Activated naive CD4-positive, alpha-beta T cell treated with anti-CD3 and anti-CD28 coated beads for 36 hours (primary cell): Measurements from ENCODE around the gene CLTA. TPM values are rescaled to one million over a fixed set of nuclear protein-coding genes. Genes with fewer than 3 reads are reported as not detected.
"Not testable (repeated sequence)": the region's sequence is repeated elsewhere in the genome, so short reads cannot be mapped to it uniquely, and the experiment has no call there.

Source experiments
- CTCF ChIA-PET: fragments of 350-600 bp; sonication (Branson Sonifier 250); formaldehyde crosslinking; loops from one replicate; lab custom pipeline; 2021; ENCODE audit warnings: antibody characterized with exemption; lab: Charles Lee
- DNase-seq: peaks from one replicate; pipeline ENCODE4 v3.0.0-alpha.2; 2020
- H3K27ac Mint-ChIP-seq: one replicate; pipeline ENCODE4 v1.8.0; 2021; ENCODE audit warnings: mild to moderate bottlenecking, mixed read lengths
- H3K27me3 Mint-ChIP-seq: one replicate; pipeline ENCODE4 v1.8.0; 2021; ENCODE audit warnings: low read depth, mixed read lengths
- H3K36me3 Mint-ChIP-seq: one replicate; pipeline ENCODE4 v1.8.0; 2021; ENCODE audit warnings: low read depth, mixed read lengths
- H3K4me1 Mint-ChIP-seq: one replicate; pipeline ENCODE4 v1.8.0; 2021; ENCODE audit warnings: low read depth, mixed read lengths
- H3K4me3 Mint-ChIP-seq: one replicate; pipeline ENCODE4 v1.8.0; 2021; ENCODE audit warnings: mild to moderate bottlenecking, moderate library complexity, mixed read lengths
- H3K9me3 Mint-ChIP-seq: one replicate; pipeline ENCODE4 v1.8.0; 2021; ENCODE audit warnings: mixed read lengths
- intact Hi-C: fragments of 100-400 bp; cut with micrococcal nuclease; formaldehyde crosslinking; loops from one replicate; pipeline ENCODE4 v1.15.1; 2023
- total RNA-seq, 2 experiments: library from RNA; stranded (reverse); gene quantifications; one replicate each; pipeline ENCODE4 v1.2.3, GENCODE V29; 2021

Gene CLTA
- total RNA-seq, 2 experiments from 2014 or later: 96.4 to 101 TPM

DNA sequence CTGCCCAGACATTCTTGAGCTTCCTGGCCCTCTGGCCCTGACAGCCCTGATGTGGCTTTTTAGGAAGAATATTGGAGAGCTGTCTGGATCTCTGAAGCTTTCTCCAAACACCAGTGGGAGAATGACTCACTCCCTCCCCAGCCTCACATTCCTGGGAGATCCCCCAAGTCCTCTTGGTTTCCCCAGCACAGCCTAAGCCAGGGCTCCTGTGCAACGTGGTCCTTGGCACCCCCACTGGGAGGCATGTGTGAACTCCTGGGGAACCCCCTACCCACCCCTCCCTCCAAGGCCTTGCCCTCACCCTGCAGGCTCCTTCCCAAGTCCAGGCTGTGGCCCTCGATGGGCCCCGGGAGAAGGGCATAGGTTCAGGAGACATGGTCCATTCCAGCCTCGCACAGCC is 41.5 kb upstream of the CLTA start:
- CTCF ChIA-PET: interaction anchor here (0.6 to 3.6 kb wide), 5 partner anchors 10 to 46 kb away, joined by 3 to 20 read pairs (median 4); no protein-coding TSS in a partner anchor
- peaks cover 13% of the 10 kb centered on the region for H3K9me3 Mint-ChIP-seq
- DNase-seq: no peak
- no peak overlapping the region for H3K4me3 Mint-ChIP-seq
- H3K36me3 Mint-ChIP-seq: peaks cover 15% of the 10 kb centered on the region
- H3K27me3 Mint-ChIP-seq: no peaks in the 10 kb centered on the region
- peaks cover 81% of the 10 kb centered on the region for H3K4me1 Mint-ChIP-seq
- intact Hi-C loops: no loop called here
- H3K27ac Mint-ChIP-seq: no peak overlapping the region

DNA sequence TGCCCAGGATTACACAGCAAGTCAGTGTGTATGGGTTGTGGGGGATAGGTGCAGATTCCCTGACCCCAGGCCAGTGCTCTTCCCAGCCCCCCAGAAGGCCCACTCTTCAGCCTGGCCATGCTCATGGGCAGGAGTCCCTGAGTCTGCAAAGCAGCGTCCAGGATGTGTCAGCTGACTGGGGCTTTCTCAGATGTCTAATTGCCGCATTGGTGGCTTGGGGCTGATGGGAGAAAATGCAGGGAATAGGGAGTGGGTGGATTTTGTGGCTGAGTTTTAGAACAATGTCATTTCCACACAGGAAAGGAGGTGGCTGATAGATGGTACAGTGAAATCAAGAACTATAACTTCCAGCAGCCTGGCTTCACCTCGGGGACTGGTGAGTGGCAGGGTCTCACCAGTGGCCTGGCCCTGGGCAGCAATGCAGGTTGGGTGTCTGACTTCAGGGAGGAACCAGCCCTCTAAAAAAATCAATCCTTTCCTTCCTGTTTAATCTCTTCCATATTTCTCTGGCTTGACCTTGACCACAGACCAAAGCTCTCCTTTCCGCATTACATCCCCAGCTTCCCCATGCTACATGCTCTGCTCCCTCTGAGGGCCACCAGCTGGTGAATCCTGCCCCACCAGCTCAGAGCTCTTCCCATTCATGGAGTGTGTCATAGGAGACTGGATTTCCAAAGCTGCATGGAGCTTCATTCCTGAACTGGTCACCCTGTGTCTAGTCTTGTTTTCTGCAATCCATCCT is 40.0 kb upstream of the CLTA start:
- peak overlapping the region; percentile 94 for H3K27ac Mint-ChIP-seq

DNA sequence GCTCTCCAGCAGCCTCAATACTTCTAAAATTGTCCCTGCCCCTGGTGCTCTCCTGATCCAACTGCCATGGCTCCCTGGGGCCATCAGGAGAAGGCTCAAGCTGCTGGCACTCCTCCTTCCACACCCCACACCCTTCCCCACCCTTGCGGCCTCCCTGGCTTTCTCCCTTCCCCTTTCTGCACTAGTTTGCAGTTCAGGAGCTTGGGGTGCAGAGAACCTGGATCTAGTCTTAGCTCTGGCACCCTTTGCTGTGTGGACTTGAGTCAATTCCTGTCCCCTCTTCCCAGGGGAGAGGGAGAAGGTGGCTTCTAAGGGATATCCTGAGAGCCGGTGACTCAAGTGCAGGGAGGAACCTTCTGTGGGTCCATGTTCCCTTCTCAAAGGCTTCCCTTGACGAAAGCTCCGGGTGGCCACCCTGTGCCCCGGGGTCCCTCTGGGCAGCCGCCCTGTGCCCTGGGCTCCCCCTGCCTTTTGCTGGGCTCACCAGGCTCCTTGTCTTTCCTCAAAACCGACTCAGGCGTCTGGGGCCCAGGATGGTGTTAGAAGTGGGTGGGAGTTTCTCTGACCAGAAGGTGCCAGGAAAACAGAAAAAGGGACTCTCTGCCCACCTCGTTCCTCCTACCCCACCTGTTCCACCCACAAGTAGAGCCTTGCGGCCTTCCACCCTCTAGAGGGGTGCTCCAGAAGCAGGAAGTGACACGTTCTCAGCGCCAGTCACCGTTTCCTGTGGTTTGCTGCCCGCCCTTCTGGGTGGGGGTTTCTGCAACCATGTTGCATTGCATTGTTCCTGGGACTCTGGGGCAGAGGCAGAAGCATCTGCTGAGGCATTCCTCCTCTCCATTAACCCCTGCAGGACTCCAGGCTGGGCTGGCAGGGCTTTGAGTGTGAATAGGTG is 39.2 kb upstream of the CLTA start:
- Mint-ChIP-seq H3K36me3 (peaks cover 8% of the 10 kb centered on the region), H3K4me3 (peak overlapping the region; percentile 80), H3K4me1 (peaks cover 68% of the 10 kb centered on the region), H3K9me3 (no peaks in the 10 kb centered on the region), H3K27ac (peak overlapping the region; percentile 94), H3K27me3 (no peaks in the 10 kb centered on the region)
- intact Hi-C loops: loop anchor here (1.0 to 2.0 kb wide), 5 partner anchors 8 to 115 kb away; partner anchors contain the start of genes CLTA, GLIPR2 and RECK
- CTCF ChIA-PET: interaction anchor here (1.7 to 3.6 kb wide), 5 partner anchors 8 to 49 kb away, joined by 4 to 20 read pairs (median 10); partner anchors contain the start of gene CLTA
- DNase-seq: peak; percentile 95

More for the DNA sequence above, 40.0 kb upstream of the CLTA start:
- Mint-ChIP-seq H3K27me3 (no peaks in the 10 kb centered on the region), H3K4me3 (peak overlapping the region; percentile 80), H3K36me3 (peaks cover 9% of the 10 kb centered on the region), H3K4me1 (peaks cover 72% of the 10 kb centered on the region), H3K9me3 (peaks cover 7% of the 10 kb centered on the region)
- CTCF ChIA-PET: interaction anchor here (1.2 to 3.6 kb wide), 6 partner anchors 7 to 48 kb away, joined by 3 to 20 read pairs (median 8); partner anchors contain the start of gene CLTA
- no peak for DNase-seq
- intact Hi-C loops: loop anchor here (1.0 to 2.0 kb wide), 4 partner anchors 7 to 114 kb away; partner anchors contain the start of genes GLIPR2 and RECK

- intact Hi-C loops: loop anchor here (1.0 kb wide), 1 partner anchor 37 kb away; the partner anchor contains the start of gene CLTA
- no peaks in the 10 kb centered on the region for H3K27me3 Mint-ChIP-seq
- no peak overlapping the region for H3K27ac Mint-ChIP-seq
- peaks cover 4% of the 10 kb centered on the region for H3K36me3 Mint-ChIP-seq
- H3K4me1 Mint-ChIP-seq: peaks cover 59% of the 10 kb centered on the region
- H3K9me3 Mint-ChIP-seq: no peaks in the 10 kb centered on the region
- H3K4me3 Mint-ChIP-seq: no peak overlapping the region
- CTCF ChIA-PET: interaction anchor here (0.7 to 3.0 kb wide), 3 partner anchors 15 to 1523 kb away, joined by 3 to 20 read pairs (median 10); no protein-coding TSS in a partner anchor
- no peak for DNase-seq
Observed at GRCh38 chr9:36152741-36153438, 37.8 kb upstream of the CLTA start.

- H3K9me3 Mint-ChIP-seq: no peaks in the 10 kb centered on the region
- H3K27ac Mint-ChIP-seq: peak overlapping the region; percentile 41
- no peaks in the 10 kb centered on the region for H3K27me3 Mint-ChIP-seq
- CTCF ChIA-PET: no interaction called here
- peaks cover 4% of the 10 kb centered on the region for H3K36me3 Mint-ChIP-seq
- H3K4me1 Mint-ChIP-seq: peaks cover 53% of the 10 kb centered on the region
- DNase-seq: no peak
- no peak overlapping the region for H3K4me3 Mint-ChIP-seq
- intact Hi-C loops: no loop called here
Observed at GRCh38 chr9:36153746-36154145, 37.0 kb upstream of the CLTA start.

DNA sequence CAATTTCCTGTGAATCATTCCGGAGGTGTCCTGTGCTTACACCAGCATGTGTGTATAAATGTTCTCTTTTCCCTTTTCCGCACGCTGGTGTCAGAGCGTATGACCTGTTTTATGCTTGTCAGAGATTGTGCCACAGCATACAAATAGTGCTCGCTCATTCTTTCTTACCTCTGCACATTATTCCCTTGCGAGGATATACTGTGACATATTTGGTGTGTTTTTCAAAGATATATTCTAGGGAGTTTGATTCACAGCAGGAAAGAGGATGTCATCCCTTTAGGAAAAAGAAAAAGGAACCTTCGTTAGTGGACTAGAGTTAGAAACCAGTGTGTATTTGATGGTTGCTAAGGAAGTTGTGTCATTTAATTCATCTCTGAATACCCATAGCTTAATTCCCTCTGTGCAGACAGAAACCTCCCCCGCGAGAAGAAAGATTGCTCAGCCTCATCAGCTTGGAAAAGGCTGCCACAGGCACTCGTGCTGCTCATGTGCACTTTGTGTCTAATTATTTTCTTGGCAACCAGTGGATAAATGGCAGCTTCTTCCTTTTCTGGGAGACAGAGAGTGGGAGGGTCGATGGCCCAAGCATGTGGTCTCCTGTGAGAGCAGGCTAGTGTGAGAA is 36.3 kb upstream of the CLTA start:
- peaks cover 48% of the 10 kb centered on the region for H3K4me1 Mint-ChIP-seq
- intact Hi-C loops: no loop called here
- no peak for DNase-seq
- peaks cover 4% of the 10 kb centered on the region for H3K36me3 Mint-ChIP-seq
- H3K27me3 Mint-ChIP-seq: no peaks in the 10 kb centered on the region
- H3K4me3 Mint-ChIP-seq: no peak overlapping the region
- H3K27ac Mint-ChIP-seq: no peak overlapping the region
- CTCF ChIA-PET: interaction anchor here (0.9 to 2.0 kb wide), 2 partner anchors 11 to 51 kb away, joined by 3 to 8 read pairs; no protein-coding TSS in a partner anchor
- no peaks in the 10 kb centered on the region for H3K9me3 Mint-ChIP-seq

DNA sequence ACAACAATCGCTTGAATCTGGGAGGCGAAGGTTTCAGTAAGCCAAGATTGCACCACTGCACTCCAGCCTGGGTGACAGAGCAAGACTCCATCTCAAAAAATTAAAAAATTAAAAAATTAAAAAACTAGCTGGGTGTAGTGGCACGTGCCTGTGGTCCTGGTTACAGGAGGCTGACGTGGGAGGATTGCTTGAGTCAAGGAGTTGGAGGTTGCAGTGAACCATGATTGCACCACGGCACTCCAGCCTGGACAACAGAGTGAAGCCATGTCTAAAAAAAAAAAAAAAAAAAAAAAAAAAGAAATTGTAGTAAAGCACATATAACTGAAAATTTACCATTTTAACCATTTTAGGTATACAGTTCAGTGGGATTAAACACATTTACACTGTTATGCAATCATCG is 34.6 kb upstream of the CLTA start:
- Mint-ChIP-seq H3K9me3 (no peaks in the 10 kb centered on the region), H3K36me3 (peaks cover 6% of the 10 kb centered on the region), H3K27me3 (no peaks in the 10 kb centered on the region), H3K4me3 (no peak overlapping the region), H3K4me1 (peaks cover 31% of the 10 kb centered on the region), H3K27ac (no peak overlapping the region)
- intact Hi-C loops: no loop called here
- no peak for DNase-seq
- CTCF ChIA-PET: interaction anchor here (0.6 to 2.0 kb wide), 5 partner anchors 9 to 173 kb away, joined by 3 to 8 read pairs (median 5); no protein-coding TSS in a partner anchor

GRCh38 chr9:36158122-36158521 is 32.6 kb upstream of the CLTA start:
- intact Hi-C loops: no loop called here
- Mint-ChIP-seq H3K4me1 (peaks cover 18% of the 10 kb centered on the region), H3K36me3 (peaks cover 6% of the 10 kb centered on the region), H3K27ac (no peak overlapping the region), H3K4me3 (no peak overlapping the region), H3K27me3 (no peaks in the 10 kb centered on the region), H3K9me3 (no peaks in the 10 kb centered on the region)
- CTCF ChIA-PET: interaction anchor here (1.1 kb wide), 1 partner anchor 50 kb away, joined by 4 read pairs; no protein-coding TSS in a partner anchor
- no peak for DNase-seq

DNA sequence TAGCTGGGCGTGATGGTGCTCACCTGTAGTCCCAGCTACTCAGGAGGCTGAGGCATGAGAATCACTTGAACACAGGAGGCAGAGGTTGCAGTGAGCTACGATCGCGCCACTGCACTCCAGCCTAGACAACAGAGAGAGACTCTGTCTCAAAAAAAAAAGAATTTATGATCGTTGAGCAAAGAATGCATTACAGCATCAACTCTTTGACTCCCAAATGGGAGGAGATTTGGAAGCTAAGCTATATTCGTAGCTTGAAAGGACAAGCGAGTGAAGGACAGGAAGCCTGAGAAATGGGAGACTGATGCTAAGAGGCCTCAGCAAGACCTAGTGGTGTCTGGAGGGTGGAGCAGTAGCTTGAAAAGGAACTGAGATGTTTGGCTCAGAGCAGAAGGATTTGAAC is 31.8 kb upstream of the CLTA start:
- CTCF ChIA-PET: interaction anchor here (0.6 to 1.1 kb wide), 4 partner anchors 41 to 1336 kb away, joined by 3 to 7 read pairs (median 4); no protein-coding TSS in a partner anchor
- H3K4me1 Mint-ChIP-seq: peaks cover 11% of the 10 kb centered on the region
- no peaks in the 10 kb centered on the region for H3K9me3 Mint-ChIP-seq
- H3K27me3 Mint-ChIP-seq: no peaks in the 10 kb centered on the region
- no peak overlapping the region for H3K4me3 Mint-ChIP-seq
- no peak for DNase-seq
- H3K27ac Mint-ChIP-seq: no peak overlapping the region
- peaks cover 6% of the 10 kb centered on the region for H3K36me3 Mint-ChIP-seq
- intact Hi-C loops: no loop called here

DNA sequence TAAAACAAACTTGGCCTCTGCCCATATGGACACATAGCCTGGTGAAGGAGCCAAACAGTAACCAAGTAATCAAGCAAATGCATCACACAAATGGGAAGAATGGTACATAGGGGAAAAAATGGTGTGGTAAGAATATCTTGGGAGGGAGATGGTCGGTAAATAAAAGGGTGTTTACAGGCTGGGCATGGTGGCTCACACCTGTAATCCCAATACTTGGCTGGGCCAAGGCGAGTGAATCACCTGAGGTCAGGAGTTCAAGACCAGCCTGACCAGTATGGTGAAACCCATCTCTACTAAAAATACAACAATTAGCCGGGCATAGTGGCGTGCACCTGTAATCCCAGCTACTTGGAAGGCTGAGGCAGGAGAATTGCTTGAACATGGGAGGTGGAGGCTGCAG is 31.2 kb upstream of the CLTA start:
- H3K36me3 Mint-ChIP-seq, H3K4me1 Mint-ChIP-seq, H3K4me3 Mint-ChIP-seq, H3K27ac Mint-ChIP-seq, H3K27me3 Mint-ChIP-seq, H3K9me3 Mint-ChIP-seq, intact Hi-C loops, DNase-seq: not testable (repeated sequence)
- CTCF ChIA-PET: interaction anchor here (0.7 to 1.1 kb wide), 3 partner anchors 56 to 1336 kb away, joined by 3 to 7 read pairs (median 3); no protein-coding TSS in a partner anchor

GRCh38 chr9:36160126-36160525 is 30.6 kb upstream of the CLTA start:
- intact Hi-C loops, H3K27me3 Mint-ChIP-seq, H3K27ac Mint-ChIP-seq, H3K9me3 Mint-ChIP-seq, H3K4me3 Mint-ChIP-seq, H3K36me3 Mint-ChIP-seq, DNase-seq, H3K4me1 Mint-ChIP-seq: not testable (repeated sequence)
- CTCF ChIA-PET: interaction anchor here (0.6 to 0.8 kb wide), 2 partner anchors 57 to 154 kb away, joined by 3 read pairs; no protein-coding TSS in a partner anchor
